HG03469 (cell line): ENCODE data around the gene PCGF1.

Experiments used
- ATAC-seq: cut with Tn5 transposase; IDR thresholded peaks from one replicate; pipeline ENCODE4 v1.9.1; 2021; ENCODE audit warnings: mild to moderate bottlenecking, moderate library complexity, moderate number of reproducible peaks; ENCODE audit not compliant: unreplicated experiment

The PCGF1 gene

DNA sequence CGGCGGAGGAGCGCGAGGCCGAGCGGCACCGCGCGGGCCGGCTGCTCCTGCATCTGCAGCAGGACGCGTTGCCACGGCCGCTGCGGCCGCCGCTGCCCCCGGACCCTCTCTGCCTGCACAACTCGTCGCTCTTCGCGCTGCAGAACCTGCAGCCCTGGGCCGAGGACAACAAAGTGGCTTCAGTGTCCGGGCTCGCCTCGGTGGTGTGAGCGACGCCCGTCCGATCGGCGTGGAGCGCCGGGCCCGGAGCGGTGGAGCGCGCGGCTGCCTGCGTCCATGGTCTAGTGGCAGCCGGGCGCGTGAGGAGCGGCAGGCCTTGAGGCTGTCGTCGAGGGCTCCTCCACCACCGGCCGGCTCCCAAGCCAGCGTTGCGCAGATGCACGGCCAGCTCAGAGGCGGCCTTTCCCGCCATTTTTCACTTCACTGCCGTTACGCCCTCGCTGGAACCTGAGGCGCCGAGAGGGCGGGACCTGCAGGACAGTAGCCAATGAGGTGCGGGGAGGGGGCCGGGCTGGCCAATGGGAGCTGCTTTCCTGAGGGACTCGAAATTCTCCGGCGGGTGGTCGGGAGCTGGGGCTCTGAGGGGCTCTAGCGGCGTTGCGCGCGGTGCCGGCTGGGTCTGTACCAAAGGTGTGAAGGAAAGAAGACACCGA lies 8.6 kb upstream of the PCGF1 start:
- ATAC-seq: no peak

DNA sequence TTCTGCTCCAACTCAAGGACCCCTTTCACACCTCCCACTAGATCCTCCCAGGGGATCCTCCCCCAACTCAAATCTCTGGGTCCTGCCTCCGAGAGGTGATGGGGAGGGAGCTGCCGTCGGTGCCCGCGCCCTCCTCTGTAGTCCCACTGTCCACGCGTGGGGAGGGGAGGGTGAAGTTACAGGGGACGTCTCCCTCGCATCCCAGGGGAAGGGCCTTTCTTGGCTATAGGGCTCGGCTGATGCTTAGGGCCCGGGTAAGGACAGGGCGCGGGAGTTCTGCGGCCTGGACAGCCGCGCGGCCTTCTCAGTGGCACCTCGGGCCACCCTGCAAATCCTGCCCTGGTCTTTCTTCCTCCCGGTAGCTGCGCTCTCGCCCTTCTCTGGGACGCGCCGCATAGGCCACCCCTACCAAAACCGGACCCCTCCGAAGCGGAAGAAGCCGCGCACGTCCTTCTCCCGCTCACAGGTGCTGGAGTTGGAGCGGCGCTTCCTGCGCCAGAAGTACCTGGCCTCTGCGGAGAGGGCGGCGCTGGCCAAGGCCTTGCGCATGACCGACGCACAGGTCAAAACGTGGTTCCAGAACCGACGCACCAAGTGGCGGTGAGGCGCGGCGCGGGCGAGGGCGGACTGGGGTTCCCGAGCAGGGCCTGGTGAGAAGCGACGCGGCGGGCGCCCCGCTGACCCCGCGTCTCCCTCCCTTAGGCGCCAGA lies 7.9 kb upstream of the PCGF1 start:
- ATAC-seq: no peak

DNA sequence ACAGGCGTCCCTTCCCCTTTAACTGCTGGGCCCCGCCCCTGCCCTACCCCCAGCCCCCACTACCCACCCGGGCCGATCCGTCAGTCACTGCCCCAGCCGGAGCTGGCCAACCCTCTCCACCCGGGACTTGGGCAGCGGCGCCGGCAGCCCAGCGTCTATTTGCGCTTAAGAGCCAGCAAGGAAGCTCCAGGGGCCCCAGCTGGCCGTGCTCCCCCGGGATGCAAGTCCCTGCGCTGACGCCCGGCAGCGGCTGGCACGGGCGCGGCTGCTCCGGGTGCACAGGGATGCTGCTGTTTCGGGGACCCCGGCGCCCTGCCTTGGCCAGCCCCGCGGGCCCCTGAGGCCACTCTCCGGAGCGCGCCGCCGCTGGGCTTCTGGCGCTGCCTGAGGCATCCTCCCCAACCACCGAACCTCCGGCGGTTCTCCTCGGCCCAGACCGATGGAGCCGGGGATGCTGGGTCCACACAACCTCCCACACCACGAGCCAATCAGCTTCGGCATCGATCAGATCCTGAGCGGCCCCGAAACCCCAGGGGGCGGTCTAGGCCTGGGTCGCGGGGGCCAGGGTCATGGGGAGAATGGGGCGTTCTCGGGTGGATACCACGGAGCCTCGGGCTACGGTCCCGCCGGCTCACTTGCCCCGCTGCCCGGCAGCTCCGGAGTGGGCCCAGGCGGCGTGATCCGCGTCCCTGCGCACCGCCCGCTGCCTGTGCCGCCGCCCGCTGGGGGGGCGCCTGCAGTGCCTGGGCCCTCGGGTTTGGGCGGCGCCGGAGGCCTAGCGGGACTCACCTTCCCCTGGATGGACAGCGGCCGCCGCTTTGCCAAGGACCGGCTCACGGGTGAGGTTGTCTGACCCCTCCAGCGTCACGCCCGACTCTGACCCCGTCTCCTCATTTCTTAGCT lies 7.1 kb upstream of the PCGF1 start, which contains the start of gene TLX2:
Gene TLX2 (plus strand): TSS at position 83 of the 903 bp plus-strand sequence. CDS start 357 bp downstream, at position 440.
- no peak for ATAC-seq

DNA sequence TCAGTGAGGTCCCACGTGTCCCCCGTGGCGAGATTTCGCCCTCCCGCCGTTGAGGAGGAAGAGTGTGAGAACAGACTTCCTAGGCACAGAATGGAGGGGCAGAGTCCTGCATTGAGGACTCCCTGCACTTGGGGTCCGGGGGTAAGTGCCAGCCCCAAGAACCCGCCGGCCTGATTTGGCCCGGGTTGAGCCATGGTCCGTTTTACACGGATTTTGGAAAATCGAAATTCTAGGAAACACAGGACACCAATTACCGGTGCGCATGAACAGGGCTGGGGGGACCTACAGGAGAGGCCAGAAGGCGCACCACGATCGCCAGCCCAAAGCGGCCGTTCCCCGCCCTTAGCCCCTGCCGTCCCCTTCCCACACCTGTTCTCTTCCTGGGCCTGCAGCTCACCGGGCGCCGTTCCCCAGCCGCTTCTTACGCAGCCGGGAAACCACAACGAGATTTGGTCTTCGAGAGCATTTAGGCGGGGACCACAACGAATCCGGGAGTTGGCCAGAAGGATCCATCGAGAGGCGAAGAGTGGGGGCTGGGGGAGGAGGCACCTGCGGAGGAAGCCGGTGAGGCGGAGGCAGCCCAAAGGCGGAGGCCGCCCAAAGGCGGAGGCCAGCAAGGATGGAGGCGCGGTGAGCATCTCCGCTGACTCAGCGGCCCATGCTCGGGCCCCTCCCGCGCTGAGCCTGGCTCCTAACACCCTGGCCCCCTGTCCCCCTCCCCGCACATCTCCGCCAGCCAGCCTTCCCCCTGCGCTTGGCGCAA lies 6.3 kb upstream of the PCGF1 start:
- no peak for ATAC-seq

GRCh38 chr2:74512744-74513604 lies 5.5 kb upstream of the PCGF1 start:
- no peak for ATAC-seq

GRCh38 chr2:74511104-74511989 lies 3.9 kb upstream of the PCGF1 start:
- ATAC-seq: no peak

- ATAC-seq: no peak
These were observed 2.8 kb upstream of the PCGF1 start for GRCh38 chr2:74510272-74510671.

DNA sequence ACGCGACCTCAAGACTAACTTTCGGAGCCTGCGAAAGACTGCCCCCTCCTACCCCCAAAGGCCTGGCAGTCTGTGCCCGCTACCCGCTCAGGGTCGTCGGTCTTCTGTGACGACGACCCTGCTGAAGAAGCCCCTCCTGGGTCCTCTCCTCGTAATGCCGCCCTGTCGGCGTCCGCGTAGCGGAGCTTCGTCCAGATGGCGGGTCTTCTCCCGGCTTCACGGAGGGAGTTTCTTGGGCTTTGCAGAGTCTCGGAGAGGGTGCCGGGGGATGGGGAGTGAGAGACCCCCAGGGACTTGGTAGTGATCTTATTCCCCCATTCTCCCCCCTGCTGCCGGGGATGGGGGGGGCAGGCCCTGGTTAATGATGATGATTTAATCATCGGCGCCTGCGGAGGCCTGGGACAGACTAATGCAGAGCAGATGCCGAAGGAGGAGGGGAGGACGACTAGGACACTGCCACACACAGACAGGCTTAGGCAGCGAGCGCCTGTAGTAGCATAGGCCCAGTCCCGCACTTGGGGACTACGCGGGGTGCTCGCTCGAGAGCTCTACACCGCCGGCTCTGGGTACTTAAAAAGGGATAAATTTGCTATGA lies 528 bp upstream of the PCGF1 start:
- no peak for ATAC-seq

DNA sequence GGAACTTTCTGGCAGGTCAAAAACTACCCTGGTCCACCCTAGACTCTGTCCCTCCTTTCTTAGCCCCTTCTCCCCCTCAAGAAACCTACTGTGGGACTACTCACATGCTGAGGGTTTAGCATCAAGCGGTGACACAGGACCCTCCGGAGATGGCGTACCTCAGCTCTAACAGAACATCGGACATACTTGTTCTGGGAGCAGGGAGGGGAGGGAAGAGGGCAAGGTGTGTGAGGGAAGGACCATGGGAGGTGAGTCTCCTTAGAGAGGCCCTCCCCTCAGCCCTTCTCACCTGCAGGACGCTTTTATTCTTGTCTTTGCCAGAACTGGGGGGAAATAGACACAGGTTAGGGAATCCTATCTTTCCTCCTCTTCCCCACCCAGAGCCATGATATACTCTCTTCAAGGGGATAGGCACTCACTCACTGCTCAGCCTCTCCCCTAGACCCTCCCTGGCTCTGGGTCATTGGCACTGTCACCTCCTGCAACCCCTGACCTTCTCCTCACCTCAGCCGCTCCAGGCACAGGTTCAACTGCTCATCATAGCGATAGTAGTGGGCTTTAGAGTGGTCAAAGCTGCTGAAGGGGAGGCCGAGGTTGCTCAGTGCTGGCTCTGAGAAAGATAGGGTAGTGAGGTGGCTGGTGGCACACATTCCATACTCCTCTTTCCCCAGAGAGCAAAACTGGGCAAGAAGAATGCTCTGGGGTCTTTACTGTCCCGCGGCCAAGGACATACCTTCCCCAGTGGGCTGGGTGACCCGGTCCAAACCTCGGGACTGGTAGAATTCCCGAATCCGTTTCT lies 1.8 kb downstream of the PCGF1 start:
- ATAC-seq: no peak

- no peak for ATAC-seq
These were observed 2.9 kb downstream of the PCGF1 start for GRCh38 chr2:74504591-74504990.

DNA sequence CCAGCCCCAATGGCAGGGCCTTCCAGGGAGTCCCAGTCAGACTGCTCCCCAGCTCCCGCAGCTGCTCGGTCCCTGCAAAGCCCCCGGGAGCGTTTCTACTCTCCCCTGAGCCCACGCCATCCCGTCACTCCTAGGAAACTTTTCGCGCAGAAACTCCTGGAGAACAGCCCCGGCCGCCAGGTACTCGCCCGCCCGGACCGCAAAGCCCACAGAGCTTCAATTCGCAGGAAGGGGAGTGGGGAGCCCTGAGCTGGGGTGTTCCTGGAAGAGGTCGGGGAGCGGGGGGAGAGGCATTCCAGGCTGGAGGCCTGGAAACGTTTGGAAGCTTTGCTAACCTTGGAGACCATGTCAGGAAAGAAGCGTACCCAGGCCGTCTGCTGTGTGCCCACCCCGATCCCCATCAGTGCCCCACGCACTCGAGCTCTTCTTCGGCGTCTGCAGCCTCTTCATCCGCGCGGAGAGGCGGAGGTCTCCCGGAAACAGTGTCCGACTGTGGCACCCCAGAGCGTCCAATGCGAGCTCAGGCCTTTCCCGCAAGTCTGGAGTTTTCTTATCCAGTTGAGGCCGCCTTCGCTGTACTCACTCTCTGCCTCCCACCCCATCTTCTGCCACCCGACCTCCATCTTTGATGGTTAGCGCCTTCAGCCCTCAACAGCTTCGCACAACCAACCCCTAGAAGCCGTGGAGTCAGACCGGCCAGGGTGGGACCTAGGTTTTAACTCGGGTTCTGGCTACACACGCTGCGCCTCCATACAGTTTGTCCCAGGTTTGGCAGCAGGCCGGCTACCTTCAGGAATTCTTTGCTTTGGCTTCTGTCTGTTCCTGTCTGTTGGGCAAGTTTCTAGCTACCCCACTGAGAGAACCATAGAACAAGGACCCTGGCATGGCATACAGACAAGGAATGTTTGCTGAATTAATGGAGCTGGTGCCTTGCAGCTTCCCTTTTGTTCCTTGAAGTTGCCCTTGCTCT lies 3.7 kb downstream of the PCGF1 start:
- no peak for ATAC-seq

DNA sequence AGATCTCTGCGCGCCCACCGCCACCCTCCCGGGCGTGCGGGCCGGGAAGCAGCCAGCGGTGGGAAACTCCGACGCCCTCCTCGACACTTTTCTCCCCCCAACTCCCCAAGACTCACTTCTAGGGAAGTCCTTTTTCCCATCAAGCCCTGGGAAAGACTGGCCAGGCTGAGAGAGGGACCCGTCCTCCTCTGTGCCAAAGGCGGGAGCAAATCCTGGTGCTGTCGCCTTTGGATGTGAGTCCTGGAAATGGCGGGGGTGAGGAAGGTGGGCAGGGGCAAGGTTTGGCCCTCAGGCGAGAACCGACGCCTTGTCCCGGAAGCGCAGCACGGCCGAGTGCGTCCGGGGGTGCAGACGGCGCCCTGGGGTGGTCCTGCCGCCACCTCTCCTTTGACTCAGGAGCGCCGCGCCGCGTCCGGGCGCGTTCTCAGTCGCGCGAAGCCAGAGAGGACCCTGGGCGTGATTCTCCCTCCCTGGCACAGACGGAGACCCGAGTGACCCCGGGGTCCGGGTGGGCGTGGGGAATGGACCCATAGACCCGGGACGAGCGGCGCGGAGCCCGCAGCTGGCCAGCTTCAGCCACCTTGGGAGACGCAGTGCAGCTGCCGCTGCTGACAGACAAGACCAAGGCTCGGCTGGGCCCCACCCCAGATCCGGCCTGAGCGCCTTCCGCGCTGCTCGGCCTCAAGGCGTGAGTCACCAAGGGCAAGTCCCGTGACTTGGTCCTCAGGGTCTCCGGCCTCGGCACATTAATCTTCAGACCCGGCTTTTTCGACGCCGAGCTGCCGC lies 4.6 kb downstream of the PCGF1 start:
- ATAC-seq: peak; percentile 34

GRCh38 chr2:74502147-74502719 lies 5.3 kb downstream of the PCGF1 start:
- ATAC-seq: no peak

GRCh38 chr2:74501335-74502071 lies 6.0 kb downstream of the PCGF1 start:
- no peak for ATAC-seq

GRCh38 chr2:74500578-74500946 lies 6.9 kb downstream of the PCGF1 start:
- no peak for ATAC-seq
